K562 (cell line): ENCODE results near the gene PDCD1. TPM values are rescaled to one million over a fixed set of nuclear protein-coding genes. Genes with fewer than 3 reads are reported as not detected.

Experiments used
- ATAC-seq: fragments of 200-7000 bp; cut with Tn5 transposase; 3 replicates; pipeline ENCODE4 v1.9.1; 2020; ENCODE audit warnings: moderate library complexity
- BruUV-seq: library from RNA; stranded (reverse); fragments of 400-500 nt; replicated peaks from 2 replicates; lab custom pipeline; 2021; lab: Mats Ljungman, UMichigan
- CTCF ChIA-PET: fragments of 300-600 bp; formaldehyde crosslinking; extraction: SDS; loops from one replicate; lab custom pipeline; 2021; ENCODE audit warnings: low intra/inter-chr PET ratio; lab: Yijun Ruan, JAX
- POLR2A ChIA-PET: fragments of 300-600, 350-650 bp; sonication (Branson Sonifier 250); formaldehyde crosslinking; extraction: SDS; loops from one replicate; lab custom pipeline; 2021; ENCODE audit warnings: antibody characterized with exemption, inconsistent platforms; lab: Yijun Ruan, JAX
- DNase-seq, 4 experiments: peaks; one replicate each; pipeline versions ENCODE4 v3.0.0 to v3.0.0-alpha.2; 2011 to 2018; ENCODE audit warnings: low spot score in 3 of 4, mixed read lengths in 3 of 4; ENCODE audit errors: extremely low read depth in 1 of 4
- FAIRE-seq: peaks from 2 replicates; lab custom pipeline; 2011; peaks lifted over from hg19 to GRCh38; lab: Jason Lieb, UNC
- H2AFZ ChIP-seq: 2 replicates; pipeline ENCODE4 v1.6.0; 2011; ENCODE audit warnings: low read depth, low read length, control low read depth, inconsistent platforms
- H3K27ac ChIP-seq: fragments of 200-600 bp; 3 replicates; pipeline ENCODE4 v1.8.0; 2011; ENCODE audit warnings: low read depth, mild to moderate bottlenecking, control low read depth, inconsistent platforms, low read length, moderate library complexity, mixed read lengths; ENCODE audit errors: extremely low read depth
- H3K27me3 ChIP-seq, 2 experiments: fragments of 300-600 bp in 1 of 2; 2 replicates in 1 of 2; 3 replicates in 1 of 2; pipeline versions ENCODE4 v1.6.0 to v1.8.0; 2011; ENCODE audit warnings: inconsistent platforms in 2 of 2, low read length in 2 of 2, mild to moderate bottlenecking in 1 of 2, mixed read lengths in 1 of 2, moderate library complexity in 1 of 2; ENCODE audit not compliant: control insufficient read depth in 2 of 2, insufficient read depth in 2 of 2
- H3K36me3 ChIP-seq: fragments of 300-600 bp; 3 replicates; pipeline ENCODE4 v1.8.0; 2011; ENCODE audit warnings: mild to moderate bottlenecking, low read length, inconsistent platforms; ENCODE audit not compliant: control insufficient read depth, insufficient read depth
- H3K4me1 ChIP-seq, 2 experiments: fragments of 200-600 bp in 1 of 2; replicated peaks in 1 of 2; 2 replicates in 1 of 2; 3 replicates in 1 of 2; pipeline versions ENCODE4 v1.5.1 to v1.8.0; 2011; ENCODE audit warnings: inconsistent platforms in 2 of 2, low read length in 2 of 2, mild to moderate bottlenecking in 1 of 2, mixed read lengths in 1 of 2, moderate library complexity in 1 of 2; ENCODE audit not compliant: control insufficient read depth in 2 of 2, insufficient read depth in 2 of 2
- H3K4me2 ChIP-seq: 2 replicates; pipeline ENCODE4 v1.6.1; 2011; ENCODE audit warnings: low read length, control low read depth, inconsistent platforms, mixed read lengths; ENCODE audit not compliant: insufficient read depth
- H3K4me3 ChIP-seq: fragments of 200-600 bp; sonication (generic), shearing (Covaris generic); 2 replicates; pipeline ENCODE4 v1.5.1; 2016; ENCODE audit warnings: control low read depth, inconsistent platforms
- H3K79me2 ChIP-seq: fragments of 200-600 bp; 3 replicates; pipeline ENCODE4 v1.8.0; 2011; ENCODE audit warnings: low read length, inconsistent platforms; ENCODE audit not compliant: control insufficient read depth, insufficient read depth
- H3K9ac ChIP-seq, 2 experiments: 2 replicates each; pipeline versions ENCODE4 v1.6.0 to v1.6.1; 2011; ENCODE audit warnings: low read depth in 2 of 2, low read length in 2 of 2, control low read depth in 1 of 2, inconsistent platforms in 1 of 2, mild to moderate bottlenecking in 1 of 2, mixed read lengths in 1 of 2; ENCODE audit not compliant: insufficient read depth in 1 of 2
- H3K9me1 ChIP-seq: one replicate; pipeline ENCODE4 v1.6.0; 2011; ENCODE audit warnings: inconsistent platforms, mild to moderate bottlenecking, low read length, moderate library complexity; ENCODE audit not compliant: control insufficient read depth, insufficient read depth
- H3K9me3 ChIP-seq: replicated peaks from 2 replicates; pipeline ENCODE4 v1.5.1; 2011; ENCODE audit warnings: low read depth, low read length, inconsistent platforms; ENCODE audit not compliant: control insufficient read depth, insufficient read depth
- H4K20me1 ChIP-seq: replicated peaks from 2 replicates; pipeline ENCODE4 v1.6.1; 2011; ENCODE audit warnings: low read length, inconsistent platforms, mixed read lengths; ENCODE audit not compliant: control insufficient read depth, insufficient read depth
- BACH1 ChIP-seq: fragments of 200-800 bp; sonication (Bioruptor generic); IDR thresholded peaks from 2 replicates; pipeline ENCODE4 v1.6.1; 2016; ENCODE audit warnings: missing genetic modification characterization, missing compliant biosample characterization
- CGGBP1 ChIP-seq: fragments of 250-450 bp; sonication (Bioruptor Pico); IDR thresholded peaks from 2 replicates; pipeline ENCODE4 v1.9.0; 2021; ENCODE audit warnings: mild to moderate bottlenecking
- EP400 ChIP-seq: fragments of 450-650 bp; IDR thresholded peaks from 2 replicates; pipeline ENCODE4 v1.6.1; 2017; ENCODE audit warnings: antibody characterized with exemption, mild to moderate bottlenecking, moderate library complexity
- GTF3C2 ChIP-seq: IDR thresholded peaks from 3 replicates; pipeline ENCODE4 v1.6.1; 2011; ENCODE audit warnings: borderline replicate concordance, mild to moderate bottlenecking, moderate library complexity; ENCODE audit not compliant: insufficient read length; ENCODE audit errors: extremely low read depth
- HNRNPK ChIP-seq: fragments of 200-400 bp; formaldehyde crosslinking; IDR thresholded peaks from one replicate; pipeline ENCODE4 v1.6.1; 2018; ENCODE audit warnings: mild to moderate bottlenecking, low read depth, low read length; ENCODE audit not compliant: poor library complexity, severe bottlenecking
- HNRNPL ChIP-seq: fragments of 200-400 bp; formaldehyde crosslinking; IDR thresholded peaks from 2 replicates; pipeline ENCODE4 v1.6.1; 2017; ENCODE audit warnings: low read depth, mild to moderate bottlenecking, low read length
- KLF10 ChIP-seq: fragments of 250-450 bp; sonication (Bioruptor Pico); IDR thresholded peaks from 2 replicates; pipeline ENCODE4 v1.6.1; 2021; ENCODE audit warnings: matching md5 sums
- POLR2AphosphoS5 ChIP-seq: IDR thresholded peaks from 2 replicates; pipeline ENCODE4 v1.6.1; 2011; ENCODE audit warnings: mild to moderate bottlenecking, low read depth, low read length, moderate library complexity; ENCODE audit not compliant: control insufficient read depth, insufficient read depth
- RBM34 ChIP-seq: fragments of 200-400 bp; formaldehyde crosslinking; IDR thresholded peaks from 2 replicates; pipeline ENCODE4 v1.6.1; 2018; ENCODE audit warnings: low read length, borderline replicate concordance; ENCODE audit not compliant: insufficient read depth
- TFAP4 ChIP-seq: sonication (generic); formaldehyde crosslinking; IDR thresholded peaks from 2 replicates; pipeline ENCODE4 v1.8.0; 2022; ENCODE audit warnings: missing genetic modification reagents, mild to moderate bottlenecking, moderate library complexity, borderline replicate concordance
- TRIM28 ChIP-seq: fragments of 450-650 bp; IDR thresholded peaks from 2 replicates; pipeline ENCODE4 v1.6.1; 2017
- USF2 ChIP-seq: sonication (generic); formaldehyde crosslinking; IDR thresholded peaks from 2 replicates; pipeline ENCODE4 v1.5.0; 2020; ENCODE audit warnings: missing genetic modification reagents
- VEZF1 ChIP-seq: fragments of 200-800 bp; sonication (Bioruptor generic); IDR thresholded peaks from 2 replicates; pipeline ENCODE4 v1.6.1; 2017; ENCODE audit warnings: missing genetic modification characterization, missing compliant biosample characterization
- ZNF354B ChIP-seq: fragments of 250-450 bp; sonication (Bioruptor Pico); IDR thresholded peaks from 2 replicates; pipeline ENCODE4 v1.4.0; 2020
- ZNF79 ChIP-seq: fragments of 250-450 bp; sonication (Bioruptor Pico); IDR thresholded peaks from 2 replicates; pipeline ENCODE4 v1.4.0; 2020; ENCODE audit warnings: low read depth, mild to moderate bottlenecking, moderate library complexity
- WGBS: fragments of 100-300 bp; shearing (Covaris generic); methylation state at CpG from one replicate; pipeline ENCODE4 v1.1.6; 2016; ENCODE audit warnings: low coverage, mixed read lengths; ENCODE audit not compliant: insufficient coverage; ENCODE audit errors: missing lambda C conversion rate; 5-methylcytosine and 5-hydroxymethylcytosine counted together
- in situ Hi-C: fragments of 300-500 bp; cut with MboI; formaldehyde crosslinking; loops from 4 replicates; pipeline ENCODE4 v1.15.0; 2018; ENCODE audit warnings: inconsistent platforms, mixed read lengths
- intact Hi-C: fragments of 100-400 bp; cut with micrococcal nuclease; formaldehyde crosslinking; loops from 2 replicates; pipeline ENCODE4 v1.14.2; 2022
- polyA plus RNA-seq, 8 experiments: library from polyadenylated mRNA; depleted of rRNA in 4 of 8; stranded (reverse) in 5 of 8; unstranded in 3 of 8; fragments of >200 nt; fragmentation: Nextera tagmentation in 2 of 8; fragmentation: Illumina TruSeq in 1 of 8; extraction: Ambion mirVana in 2 of 8; extraction: Trizol in 1 of 8; gene quantifications; 2 replicates each; pipeline versions ENCODE4 v1.2.1 to v1.2.3, GENCODE V29; 2011 to 2014; ENCODE audit warnings: inconsistent platforms in 1 of 8, missing spikeins in 1 of 8
- total RNA-seq, 7 experiments: library from RNA; depleted of rRNA in 6 of 7; stranded (reverse); fragments of >200 nt in 6 of 7; fragmentation: Illumina TruSeq in 2 of 7; extraction: Trizol in 2 of 7; gene quantifications; 2 replicates each; pipeline versions ENCODE4 v1.2.1 to v1.2.3, GENCODE V29; 2011 to 2021; ENCODE audit warnings: low replicate concordance in 1 of 7

PDCD1 gene
- total and polyA plus RNA-seq, 9 of the 15 experiments (the other 6 are each of a cell fraction or from before 2014, with no cell fraction given): 0.15 to 2.5 (median 1.0) TPM; not detected in 2

GRCh38 chr2:241852981-241853631 is 5.6 kb downstream of the PDCD1 start:
- no peak for DNase-seq
- H3K27ac ChIP-seq: no peak overlapping the region

More at GRCh38 chr2:241852981-241853631, 5.6 kb downstream of the PDCD1 start:
- peaks cover 0 to 66% of the 10 kb centered on the region in 2 experiments; a peak in 3 of 5 replicates for H3K4me1 ChIP-seq
- no peak overlapping the region for H3K4me3 ChIP-seq
- H4K20me1 ChIP-seq: no peaks in the 10 kb centered on the region
- no peaks in the 10 kb centered on the region for H3K9me1 ChIP-seq
- ChIA-PET CTCF (no interaction called here), POLR2A (interaction anchor here (0.9 kb wide), 1 partner anchor 45 kb away, joined by 3 read pairs; no protein-coding TSS in a partner anchor)
- 27% methylated on average over 9 of the region's 10 CpGs for WGBS
- no peak for ATAC-seq
- no peaks in the 10 kb centered on the region for H3K36me3 ChIP-seq
- H2AFZ ChIP-seq: no peak overlapping the region
- TF ChIP-seq TRIM28 (no peak), HNRNPL (no peak), USF2 (no peak), ZNF79 (no peak), RBM34 (no peak), HNRNPK (no peak), POLR2AphosphoS5 (no peak), KLF10 (no peak), ZNF354B (CRISPR knock-in tag) (no peak), BACH1 (no peak), CGGBP1 (CRISPR knock-in tag) (no peak), VEZF1 (CRISPR knock-in tag) (no peak), GTF3C2 (no peak), TFAP4 (CRISPR knock-in tag) (no peak), EP400 (no peak)
- no peaks in the 10 kb centered on the region for H3K79me2 ChIP-seq
- intact Hi-C loops (no loop called here), in situ Hi-C loops (no loop called here)
- H3K4me2 ChIP-seq: no peak overlapping the region
- no peak overlapping the region for H3K9ac ChIP-seq
- no peak for FAIRE-seq
- H3K9me3 ChIP-seq: no peaks in the 10 kb centered on the region
- no TSS peak for BruUV-seq
- no peaks in the 10 kb centered on the region for H3K27me3 ChIP-seq
